ENCODE data around the gene S100A7A.

- TF ChIP-seq, protein P1, sequence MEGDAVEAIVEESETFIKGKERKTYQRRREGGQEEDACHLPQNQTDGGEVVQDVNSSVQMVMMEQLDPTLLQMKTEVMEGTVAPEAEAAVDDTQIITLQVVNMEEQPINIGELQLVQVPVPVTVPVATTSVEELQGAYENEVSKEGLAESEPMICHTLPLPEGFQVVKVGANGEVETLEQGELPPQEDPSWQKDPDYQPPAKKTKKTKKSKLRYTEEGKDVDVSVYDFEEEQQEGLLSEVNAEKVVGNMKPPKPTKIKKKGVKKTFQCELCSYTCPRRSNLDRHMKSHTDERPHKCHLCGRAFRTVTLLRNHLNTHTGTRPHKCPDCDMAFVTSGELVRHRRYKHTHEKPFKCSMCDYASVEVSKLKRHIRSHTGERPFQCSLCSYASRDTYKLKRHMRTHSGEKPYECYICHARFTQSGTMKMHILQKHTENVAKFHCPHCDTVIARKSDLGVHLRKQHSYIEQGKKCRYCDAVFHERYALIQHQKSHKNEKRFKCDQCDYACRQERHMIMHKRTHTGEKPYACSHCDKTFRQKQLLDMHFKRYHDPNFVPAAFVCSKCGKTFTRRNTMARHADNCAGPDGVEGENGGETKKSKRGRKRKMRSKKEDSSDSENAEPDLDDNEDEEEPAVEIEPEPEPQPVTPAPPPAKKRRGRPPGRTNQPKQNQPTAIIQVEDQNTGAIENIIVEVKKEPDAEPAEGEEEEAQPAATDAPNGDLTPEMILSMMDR (IDR thresholded peaks at IDR 0.05) = no peak
- TF ChIP-seq POLR2AphosphoS5 (IDR thresholded peaks at IDR 0.05) = no peak
- TF ChIP-seq POLR2A (IDR thresholded peaks at IDR 0.05) = no peak
These were observed 40.8 kb upstream of the S100A7A start, which contains the start of gene S100A12 for GRCh38 chr1:153375511-153375910.
